HG03558 (cell line): ENCODE data around the gene CHKB.
"Not testable (repeated sequence)": the region's sequence is repeated elsewhere in the genome, so short reads cannot be mapped to it uniquely, and the experiment has no call there.

Experiments
- ATAC-seq: cut with Tn5 transposase; IDR thresholded peaks from one replicate; pipeline ENCODE4 v1.9.1; 2021; ENCODE audit warnings: moderate number of reproducible peaks; ENCODE audit not compliant: unreplicated experiment; ENCODE audit errors: extremely low read depth

Gene CHKB

GRCh38 chr22:50560034-50560433 is 22.6 kb downstream of the CHKB start:
- no peak for ATAC-seq

GRCh38 chr22:50556703-50557102 is 25.9 kb downstream of the CHKB start:
- ATAC-seq = no peak

GRCh38 chr22:50553310-50553709 is 29.3 kb downstream of the CHKB start:
- ATAC-seq = no peak

- ATAC-seq = no peak
Measured at GRCh38 chr22:50551160-50551752, 31.4 kb downstream of the CHKB start.

- no peak for ATAC-seq
Measured at GRCh38 chr22:50550395-50550794, 32.3 kb downstream of the CHKB start.

GRCh38 chr22:50548921-50549790 is 33.5 kb downstream of the CHKB start:
- ATAC-seq = no peak

GRCh38 chr22:50548040-50548920 is 34.4 kb downstream of the CHKB start:
- ATAC-seq = no peak

GRCh38 chr22:50547263-50547985 is 35.2 kb downstream of the CHKB start:
- ATAC-seq = no peak

- ATAC-seq = no peak
Measured at GRCh38 chr22:50546326-50547262, 36.1 kb downstream of the CHKB start.

- no peak for ATAC-seq
Measured at GRCh38 chr22:50545522-50546325, 36.9 kb downstream of the CHKB start, which contains the start of gene KLHDC7B. KLHDC7B (plus strand) TSS chr22:50545899; CDS start chr22:50546244, 345 bp downstream.

GRCh38 chr22:50544746-50545253 is 37.8 kb downstream of the CHKB start:
- ATAC-seq = no peak

- no peak for ATAC-seq
Measured at GRCh38 chr22:50544078-50544745, 38.4 kb downstream of the CHKB start.

- no peak for ATAC-seq
Measured at GRCh38 chr22:50542416-50542927, 40.2 kb downstream of the CHKB start.

- ATAC-seq = not testable (repeated sequence)
Measured at GRCh38 chr22:50541667-50542026, 41.0 kb downstream of the CHKB start.

GRCh38 chr22:50540381-50540780 is 42.3 kb downstream of the CHKB start:
- no peak for ATAC-seq

- no peak for ATAC-seq
Measured at GRCh38 chr22:50537765-50538164, 44.9 kb downstream of the CHKB start.

- no peak for ATAC-seq
Measured at GRCh38 chr22:50536226-50536625, 46.4 kb downstream of the CHKB start.
